ENCODE results near the gene HTRA1.

DNA sequence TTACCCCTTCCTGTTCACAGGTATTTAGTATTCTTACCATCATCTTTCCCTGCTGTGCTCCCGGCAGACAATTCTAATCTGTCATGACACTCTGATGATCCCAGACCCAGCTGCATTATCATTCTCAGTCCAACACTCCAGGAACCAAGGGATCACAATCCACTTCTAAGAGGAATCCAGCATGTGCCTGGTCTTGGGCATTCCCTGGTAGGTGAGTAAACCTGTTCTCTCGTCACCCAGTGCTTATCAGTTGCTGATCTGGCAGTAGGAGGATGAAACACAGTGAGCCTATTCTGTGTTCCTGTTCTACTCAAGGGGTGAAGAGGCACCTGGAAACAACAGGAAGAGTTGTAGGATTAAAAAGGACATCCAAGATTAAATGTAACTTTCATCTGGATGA lies 97.9 kb downstream of the HTRA1 start:
- TF ChIP-seq, protein P1, sequence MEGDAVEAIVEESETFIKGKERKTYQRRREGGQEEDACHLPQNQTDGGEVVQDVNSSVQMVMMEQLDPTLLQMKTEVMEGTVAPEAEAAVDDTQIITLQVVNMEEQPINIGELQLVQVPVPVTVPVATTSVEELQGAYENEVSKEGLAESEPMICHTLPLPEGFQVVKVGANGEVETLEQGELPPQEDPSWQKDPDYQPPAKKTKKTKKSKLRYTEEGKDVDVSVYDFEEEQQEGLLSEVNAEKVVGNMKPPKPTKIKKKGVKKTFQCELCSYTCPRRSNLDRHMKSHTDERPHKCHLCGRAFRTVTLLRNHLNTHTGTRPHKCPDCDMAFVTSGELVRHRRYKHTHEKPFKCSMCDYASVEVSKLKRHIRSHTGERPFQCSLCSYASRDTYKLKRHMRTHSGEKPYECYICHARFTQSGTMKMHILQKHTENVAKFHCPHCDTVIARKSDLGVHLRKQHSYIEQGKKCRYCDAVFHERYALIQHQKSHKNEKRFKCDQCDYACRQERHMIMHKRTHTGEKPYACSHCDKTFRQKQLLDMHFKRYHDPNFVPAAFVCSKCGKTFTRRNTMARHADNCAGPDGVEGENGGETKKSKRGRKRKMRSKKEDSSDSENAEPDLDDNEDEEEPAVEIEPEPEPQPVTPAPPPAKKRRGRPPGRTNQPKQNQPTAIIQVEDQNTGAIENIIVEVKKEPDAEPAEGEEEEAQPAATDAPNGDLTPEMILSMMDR (conservative IDR thresholded peaks at IDR 0.05 in 1 of 2, IDR thresholded peaks at IDR 0.05 in 1 of 2; ENCODE audit: extremely low read depth in 1 of 2, insufficient read depth in 1 of 2, low read depth in 1 of 2, low read length in 2 of 2): no peak
- no peak for TF ChIP-seq EZH2 (IDR thresholded peaks at IDR 0.05; ENCODE audit: borderline replicate concordance, low read length)
